ENCODE data around the gene NUP98. TPM values are rescaled to one million over a fixed set of nuclear protein-coding genes. Genes with fewer than 3 reads are reported as not detected.

The NUP98 gene
- total and polyA plus RNA-seq, 4 donors = 10.9 to 75.0 (median 43.9) TPM

DNA sequence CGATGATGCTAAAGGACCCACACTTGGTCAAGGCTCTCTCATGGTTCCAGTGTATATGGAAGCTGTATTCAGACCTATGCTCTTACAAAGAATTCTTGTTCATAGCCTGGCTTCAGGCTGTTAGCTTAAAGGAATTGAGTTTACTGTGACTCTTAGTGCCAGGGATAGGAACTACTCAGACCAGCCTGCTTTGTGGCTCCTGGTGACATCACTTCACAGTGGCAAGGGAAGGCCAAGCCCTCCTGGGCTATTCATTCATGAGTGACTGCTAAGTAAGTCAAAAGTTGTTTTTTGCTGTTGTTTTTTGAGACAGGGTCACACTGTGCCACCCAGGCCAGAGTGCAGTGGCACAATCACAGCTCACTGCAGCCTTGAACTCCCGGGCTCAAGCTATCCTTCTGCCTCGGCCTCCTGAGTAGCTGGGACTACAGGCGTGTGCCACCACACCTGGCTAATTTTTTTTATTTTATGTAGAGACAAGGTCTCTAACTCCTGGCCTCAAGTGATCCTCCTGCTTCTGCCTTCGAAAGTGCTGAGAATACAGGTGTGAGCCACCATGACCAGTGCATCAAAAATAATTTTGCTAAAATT is 165.2 kb downstream of the NUP98 start:
- 94% methylated on average over 5 of the region's 5 CpGs for WGBS
- Histone ChIP-seq H3K27ac (ENCODE audit: low read depth in 1 of 2, low read length in 2 of 2) (no peak overlapping the region), H3K4me1 (ENCODE audit: control insufficient read depth in 4 of 4, insufficient read depth in 4 of 4, low read length in 3 of 4) (no peaks in the 10 kb centered on the region), H3K4me3 (ENCODE audit: low read depth in 1 of 3, low read length in 3 of 3) (no peak overlapping the region), H3K9me3 (ENCODE audit: control insufficient read depth in 4 of 4, low read length in 3 of 4) (no peaks in the 10 kb centered on the region), H3K36me3 (ENCODE audit: control insufficient read depth in 4 of 4, insufficient read depth in 3 of 4, low read depth in 1 of 4, low read length in 3 of 4) (no peaks in the 10 kb centered on the region), H3K9ac (ENCODE audit: low read depth in 1 of 2, low read length in 2 of 2) (no peak overlapping the region), H3K27me3 (ENCODE audit: control insufficient read depth in 4 of 4, insufficient read depth in 4 of 4, low read length in 3 of 4) (no peaks in the 10 kb centered on the region)
- DNase-seq (ENCODE audit: low spot score) = no peak
- TF ChIP-seq, protein P1, sequence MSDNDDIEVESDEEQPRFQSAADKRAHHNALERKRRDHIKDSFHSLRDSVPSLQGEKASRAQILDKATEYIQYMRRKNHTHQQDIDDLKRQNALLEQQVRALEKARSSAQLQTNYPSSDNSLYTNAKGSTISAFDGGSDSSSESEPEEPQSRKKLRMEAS (IDR thresholded peaks at IDR 0.05) = no peak
- TF ChIP-seq JUND (IDR thresholded peaks at IDR 0.05) (no peak), EGR1 (IDR thresholded peaks at IDR 0.05; ENCODE audit: low read depth in 2 of 2) (no peak), RAD21 (IDR thresholded peaks at IDR 0.05) (no peak), YY1 (IDR thresholded peaks at IDR 0.05) (no peak), GABPA (IDR thresholded peaks at IDR 0.05 in 1 of 2, conservative IDR thresholded peaks at IDR 0.05 in 1 of 2) (no peak), FOXA1 (IDR thresholded peaks at IDR 0.05) (no peak), FOXA2 (IDR thresholded peaks at IDR 0.05) (no peak), RXRA (IDR thresholded peaks at IDR 0.05) (no peak), NR2F2 (IDR thresholded peaks at IDR 0.05) (no peak), HNF4A (conservative IDR thresholded peaks at IDR 0.05) (no peak), SP1 (IDR thresholded peaks at IDR 0.05) (no peak), TAF1 (conservative IDR thresholded peaks at IDR 0.05) (no peak)
- TF ChIP-seq, protein P2, sequence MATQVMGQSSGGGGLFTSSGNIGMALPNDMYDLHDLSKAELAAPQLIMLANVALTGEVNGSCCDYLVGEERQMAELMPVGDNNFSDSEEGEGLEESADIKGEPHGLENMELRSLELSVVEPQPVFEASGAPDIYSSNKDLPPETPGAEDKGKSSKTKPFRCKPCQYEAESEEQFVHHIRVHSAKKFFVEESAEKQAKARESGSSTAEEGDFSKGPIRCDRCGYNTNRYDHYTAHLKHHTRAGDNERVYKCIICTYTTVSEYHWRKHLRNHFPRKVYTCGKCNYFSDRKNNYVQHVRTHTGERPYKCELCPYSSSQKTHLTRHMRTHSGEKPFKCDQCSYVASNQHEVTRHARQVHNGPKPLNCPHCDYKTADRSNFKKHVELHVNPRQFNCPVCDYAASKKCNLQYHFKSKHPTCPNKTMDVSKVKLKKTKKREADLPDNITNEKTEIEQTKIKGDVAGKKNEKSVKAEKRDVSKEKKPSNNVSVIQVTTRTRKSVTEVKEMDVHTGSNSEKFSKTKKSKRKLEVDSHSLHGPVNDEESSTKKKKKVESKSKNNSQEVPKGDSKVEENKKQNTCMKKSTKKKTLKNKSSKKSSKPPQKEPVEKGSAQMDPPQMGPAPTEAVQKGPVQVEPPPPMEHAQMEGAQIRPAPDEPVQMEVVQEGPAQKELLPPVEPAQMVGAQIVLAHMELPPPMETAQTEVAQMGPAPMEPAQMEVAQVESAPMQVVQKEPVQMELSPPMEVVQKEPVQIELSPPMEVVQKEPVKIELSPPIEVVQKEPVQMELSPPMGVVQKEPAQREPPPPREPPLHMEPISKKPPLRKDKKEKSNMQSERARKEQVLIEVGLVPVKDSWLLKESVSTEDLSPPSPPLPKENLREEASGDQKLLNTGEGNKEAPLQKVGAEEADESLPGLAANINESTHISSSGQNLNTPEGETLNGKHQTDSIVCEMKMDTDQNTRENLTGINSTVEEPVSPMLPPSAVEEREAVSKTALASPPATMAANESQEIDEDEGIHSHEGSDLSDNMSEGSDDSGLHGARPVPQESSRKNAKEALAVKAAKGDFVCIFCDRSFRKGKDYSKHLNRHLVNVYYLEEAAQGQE (IDR thresholded peaks at IDR 0.05) = no peak
- TF ChIP-seq, protein P3, sequence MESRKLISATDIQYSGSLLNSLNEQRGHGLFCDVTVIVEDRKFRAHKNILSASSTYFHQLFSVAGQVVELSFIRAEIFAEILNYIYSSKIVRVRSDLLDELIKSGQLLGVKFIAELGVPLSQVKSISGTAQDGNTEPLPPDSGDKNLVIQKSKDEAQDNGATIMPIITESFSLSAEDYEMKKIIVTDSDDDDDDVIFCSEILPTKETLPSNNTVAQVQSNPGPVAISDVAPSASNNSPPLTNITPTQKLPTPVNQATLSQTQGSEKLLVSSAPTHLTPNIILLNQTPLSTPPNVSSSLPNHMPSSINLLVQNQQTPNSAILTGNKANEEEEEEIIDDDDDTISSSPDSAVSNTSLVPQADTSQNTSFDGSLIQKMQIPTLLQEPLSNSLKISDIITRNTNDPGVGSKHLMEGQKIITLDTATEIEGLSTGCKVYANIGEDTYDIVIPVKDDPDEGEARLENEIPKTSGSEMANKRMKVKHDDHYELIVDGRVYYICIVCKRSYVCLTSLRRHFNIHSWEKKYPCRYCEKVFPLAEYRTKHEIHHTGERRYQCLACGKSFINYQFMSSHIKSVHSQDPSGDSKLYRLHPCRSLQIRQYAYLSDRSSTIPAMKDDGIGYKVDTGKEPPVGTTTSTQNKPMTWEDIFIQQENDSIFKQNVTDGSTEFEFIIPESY (IDR thresholded peaks at IDR 0.05) = no peak
- TF ChIP-seq, protein P4, sequence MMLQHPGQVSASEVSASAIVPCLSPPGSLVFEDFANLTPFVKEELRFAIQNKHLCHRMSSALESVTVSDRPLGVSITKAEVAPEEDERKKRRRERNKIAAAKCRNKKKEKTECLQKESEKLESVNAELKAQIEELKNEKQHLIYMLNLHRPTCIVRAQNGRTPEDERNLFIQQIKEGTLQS (IDR thresholded peaks at IDR 0.05) = no peak

DNA sequence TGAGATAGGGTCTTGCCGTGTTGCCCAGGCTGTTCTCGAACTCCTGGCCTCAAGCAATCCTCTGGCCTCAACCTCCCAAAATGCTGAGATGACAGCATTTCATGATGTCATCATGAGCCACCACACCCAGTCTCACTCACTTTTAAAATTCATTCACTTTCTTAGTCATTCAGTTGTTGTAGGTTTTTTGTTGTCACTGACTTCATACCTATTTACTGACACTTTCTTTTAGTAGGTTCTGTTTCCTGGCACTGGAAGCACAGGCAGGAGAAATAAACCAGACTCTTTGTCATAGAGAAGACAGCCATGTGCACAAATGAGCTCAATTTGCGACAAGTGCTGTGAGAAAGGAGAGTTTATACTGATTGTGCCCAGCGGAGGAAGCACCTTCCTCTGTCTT is 166.0 kb downstream of the NUP98 start:
- H3K4me1 ChIP-seq (ENCODE audit: control insufficient read depth in 4 of 4, insufficient read depth in 4 of 4, low read length in 3 of 4) = no peaks in the 10 kb centered on the region
- no peaks in the 10 kb centered on the region for H3K27me3 ChIP-seq (ENCODE audit: control insufficient read depth in 4 of 4, insufficient read depth in 4 of 4, low read length in 3 of 4)
- no peak overlapping the region for H3K4me3 ChIP-seq (ENCODE audit: low read depth in 1 of 3, low read length in 3 of 3)
- H3K27ac ChIP-seq (ENCODE audit: low read depth in 1 of 2, low read length in 2 of 2) = no peak overlapping the region
- no peak overlapping the region for H3K9ac ChIP-seq (ENCODE audit: low read depth in 1 of 2, low read length in 2 of 2)
- no peak for DNase-seq (ENCODE audit: low spot score)
- WGBS = 90% methylated on average over 4 of the region's 4 CpGs
- no peaks in the 10 kb centered on the region for H3K9me3 ChIP-seq (ENCODE audit: control insufficient read depth in 4 of 4, low read length in 3 of 4)
- no peaks in the 10 kb centered on the region for H3K36me3 ChIP-seq (ENCODE audit: control insufficient read depth in 4 of 4, insufficient read depth in 3 of 4, low read depth in 1 of 4, low read length in 3 of 4)
- TF ChIP-seq, protein P2 (IDR thresholded peaks at IDR 0.05) = no peak
- TF ChIP-seq FOXA2 (IDR thresholded peaks at IDR 0.05) (no peak), RXRA (IDR thresholded peaks at IDR 0.05) (no peak), RAD21 (IDR thresholded peaks at IDR 0.05) (no peak), YY1 (IDR thresholded peaks at IDR 0.05) (no peak), SP1 (IDR thresholded peaks at IDR 0.05) (no peak), GABPA (IDR thresholded peaks at IDR 0.05 in 1 of 2, conservative IDR thresholded peaks at IDR 0.05 in 1 of 2) (no peak)
- TF ChIP-seq, protein P3 (IDR thresholded peaks at IDR 0.05) = no peak
